HG03575 (cell line): ENCODE results near the gene OTULINL.

Source experiments
- ATAC-seq: cut with Tn5 transposase; IDR thresholded peaks from one replicate; pipeline ENCODE4 v1.9.1; 2021; ENCODE audit not compliant: unreplicated experiment, insufficient number of reproducible peaks, low FRiP score; ENCODE audit errors: extremely low read depth

The OTULINL gene

DNA sequence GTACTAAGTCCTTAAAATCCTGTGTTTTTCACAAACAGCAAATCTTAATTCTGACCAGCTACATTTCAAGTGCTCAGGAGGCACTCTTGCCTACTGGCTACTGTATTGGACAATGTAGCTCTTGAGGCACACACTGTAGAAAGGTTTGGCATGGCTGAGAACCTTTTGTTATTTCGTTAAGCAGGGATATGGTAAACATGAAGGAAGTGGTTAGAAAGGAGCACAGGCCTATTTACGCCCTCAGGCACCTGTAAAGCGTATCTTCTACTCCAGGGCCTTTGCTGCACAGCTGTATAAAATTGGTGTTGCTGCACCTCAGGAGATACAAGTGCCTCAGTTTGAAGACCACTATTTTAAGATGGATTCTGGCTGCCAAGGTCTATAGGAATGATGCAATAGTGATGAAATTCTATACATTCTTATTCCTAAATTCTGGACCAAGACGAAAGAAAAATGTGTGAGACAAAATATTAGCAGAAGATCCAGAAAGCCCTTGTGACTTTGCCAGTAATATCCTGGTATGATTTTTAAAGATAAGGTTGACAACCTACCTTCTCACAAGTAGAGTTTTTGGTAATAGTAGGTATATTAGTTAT lies 73.7 kb downstream of the OTULINL start:
- ATAC-seq = no peak

DNA sequence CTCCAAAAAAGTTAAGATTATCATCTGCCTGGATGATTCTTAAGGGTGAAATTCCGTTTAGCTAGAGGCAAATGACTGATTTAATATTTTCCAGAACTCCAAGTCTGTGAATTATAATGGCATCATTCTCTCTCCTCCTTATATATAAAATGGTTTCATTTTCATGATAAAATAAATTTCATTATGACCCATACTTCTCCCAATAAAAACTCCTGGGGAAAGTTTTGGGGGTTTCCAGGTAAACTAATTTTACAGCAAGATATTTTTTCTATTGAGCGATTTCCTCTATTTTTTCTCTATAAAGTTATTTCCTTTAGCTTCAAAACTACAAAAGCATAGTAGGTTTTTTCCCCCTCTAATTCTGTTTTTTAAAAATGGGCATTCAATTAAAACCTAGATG lies 75.3 kb downstream of the OTULINL start:
- ATAC-seq = no peak

DNA sequence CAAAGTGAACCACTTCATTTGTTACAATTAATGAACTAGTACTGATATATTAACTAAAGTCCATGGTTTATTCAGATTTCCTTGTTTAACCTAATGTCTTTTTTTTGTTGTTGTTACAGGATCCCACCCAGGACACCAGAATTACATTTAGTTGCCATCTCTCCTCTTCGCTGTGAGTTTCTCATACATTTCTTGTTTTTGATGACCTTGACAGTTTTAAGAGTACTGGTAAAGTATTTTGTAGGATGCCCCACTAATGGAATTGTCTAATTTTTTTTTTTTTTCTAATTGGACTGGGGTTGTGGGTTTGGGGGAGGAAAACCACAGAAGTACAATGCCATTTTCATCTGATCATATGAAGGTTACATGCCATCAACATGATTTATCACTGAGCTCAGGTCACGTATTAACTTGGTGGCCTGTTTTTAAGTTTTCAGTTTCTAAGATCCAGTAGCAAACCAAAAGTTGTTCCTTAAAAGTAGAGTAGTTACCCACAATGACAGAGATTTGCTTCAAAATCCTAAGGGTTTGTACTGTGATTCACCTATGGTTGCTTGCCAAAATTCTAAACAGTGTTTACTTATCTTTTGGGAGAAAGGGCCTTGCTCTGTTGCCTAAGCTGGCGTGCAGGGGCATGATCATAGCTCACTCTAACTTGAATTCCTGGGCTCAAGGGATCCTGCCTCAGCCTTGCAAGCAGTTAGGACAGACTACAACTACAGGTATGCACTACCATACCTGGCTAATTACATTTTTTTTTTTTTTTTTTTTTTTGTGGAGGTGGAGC lies 78.4 kb downstream of the OTULINL start:
- no peak for ATAC-seq

DNA sequence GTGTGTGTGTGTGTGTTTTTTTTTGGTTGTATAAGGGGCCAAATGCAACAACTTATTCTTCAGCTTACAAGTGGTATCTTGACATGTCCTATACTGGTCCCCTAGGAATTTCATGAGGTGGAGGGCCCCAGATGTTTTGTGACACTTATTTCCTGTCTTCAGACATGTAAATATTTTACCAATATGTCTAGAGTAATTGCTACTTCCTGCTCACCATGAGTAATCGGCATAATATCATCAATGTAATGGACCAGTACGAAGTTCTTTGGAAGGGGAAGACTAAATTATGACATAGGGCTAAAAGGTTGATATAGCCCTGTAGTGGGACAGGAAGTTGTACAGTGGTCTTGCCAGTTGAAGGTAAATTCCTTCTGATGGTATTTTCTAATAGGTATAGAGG lies 79.2 kb downstream of the OTULINL start:
- no peak for ATAC-seq
